ENCODE data around the gene SLC5A9.

- TF ChIP-seq CTCF (IDR thresholded peaks at IDR 0.05) (no peak), EZH2 (IDR thresholded peaks at IDR 0.05) (no peak), EZH2phosphoT487 (IDR thresholded peaks at IDR 0.05) (no peak)
Measured at GRCh38 chr1:48291421-48291820, 68.9 kb downstream of the SLC5A9 start.

All from neural progenitor cell (in vitro differentiated cells).